ENCODE measurements around the gene MAPK13.

Gene MAPK13

GRCh38 chr6:36099869-36100483 is 30.3 kb upstream of the MAPK13 start:
- H3K9me3 ChIP-seq (ENCODE audit: control insufficient read depth, low read depth, low read length) = no peaks in the 10 kb centered on the region
- H3K27me3 ChIP-seq (ENCODE audit: control insufficient read depth, insufficient read depth, low read length) = no peaks in the 10 kb centered on the region
- H3K36me3 ChIP-seq (ENCODE audit: control insufficient read depth, low read depth, low read length) = peaks cover 10% of the 10 kb centered on the region
- H3K4me1 ChIP-seq (ENCODE audit: control insufficient read depth, low read depth, low read length) = peaks cover 9% of the 10 kb centered on the region
- H3K27ac ChIP-seq (ENCODE audit: low read length) = no peak overlapping the region
- no peak overlapping the region for H3K4me3 ChIP-seq (ENCODE audit: low read length)
- H3K9ac ChIP-seq (ENCODE audit: low read length) = no peak overlapping the region

GRCh38 chr6:36101691-36102090 is 28.6 kb upstream of the MAPK13 start:
- H3K4me1 ChIP-seq (ENCODE audit: control insufficient read depth, low read depth, low read length) = peaks cover 8% of the 10 kb centered on the region
- no peaks in the 10 kb centered on the region for H3K27me3 ChIP-seq (ENCODE audit: control insufficient read depth, insufficient read depth, low read length)
- no peak overlapping the region for H3K27ac ChIP-seq (ENCODE audit: low read length)
- no peaks in the 10 kb centered on the region for H3K9me3 ChIP-seq (ENCODE audit: control insufficient read depth, low read depth, low read length)
- no peak overlapping the region for H3K4me3 ChIP-seq (ENCODE audit: low read length)
- peaks cover 10% of the 10 kb centered on the region for H3K36me3 ChIP-seq (ENCODE audit: control insufficient read depth, low read depth, low read length)
- H3K9ac ChIP-seq (ENCODE audit: low read length) = no peak overlapping the region

GRCh38 chr6:36102853-36103252 is 27.5 kb upstream of the MAPK13 start:
- no peak overlapping the region for H3K27ac ChIP-seq (ENCODE audit: low read length)
- H3K9ac ChIP-seq (ENCODE audit: low read length) = no peak overlapping the region
- H3K4me1 ChIP-seq (ENCODE audit: control insufficient read depth, low read depth, low read length) = peaks cover 8% of the 10 kb centered on the region
- H3K36me3 ChIP-seq (ENCODE audit: control insufficient read depth, low read depth, low read length) = peaks cover 13% of the 10 kb centered on the region
- no peak overlapping the region for H3K4me3 ChIP-seq (ENCODE audit: low read length)
- no peaks in the 10 kb centered on the region for H3K27me3 ChIP-seq (ENCODE audit: control insufficient read depth, insufficient read depth, low read length)
- no peaks in the 10 kb centered on the region for H3K9me3 ChIP-seq (ENCODE audit: control insufficient read depth, low read depth, low read length)

- peaks cover 26% of the 10 kb centered on the region for H3K36me3 ChIP-seq (ENCODE audit: control insufficient read depth, low read depth, low read length)
- H3K27ac ChIP-seq (ENCODE audit: low read length) = no peak overlapping the region
- no peaks in the 10 kb centered on the region for H3K4me1 ChIP-seq (ENCODE audit: control insufficient read depth, low read depth, low read length)
- H3K4me3 ChIP-seq (ENCODE audit: low read length) = no peak overlapping the region
- no peak overlapping the region for H3K9ac ChIP-seq (ENCODE audit: low read length)
- H3K9me3 ChIP-seq (ENCODE audit: control insufficient read depth, low read depth, low read length) = no peaks in the 10 kb centered on the region
- H3K27me3 ChIP-seq (ENCODE audit: control insufficient read depth, insufficient read depth, low read length) = no peaks in the 10 kb centered on the region
Observed at GRCh38 chr6:36104836-36105235, 25.5 kb upstream of the MAPK13 start.

GRCh38 chr6:36109092-36109491 is 21.2 kb upstream of the MAPK13 start:
- no peaks in the 10 kb centered on the region for H3K4me1 ChIP-seq (ENCODE audit: control insufficient read depth, low read depth, low read length)
- peaks cover 22% of the 10 kb centered on the region for H3K36me3 ChIP-seq (ENCODE audit: control insufficient read depth, low read depth, low read length)
- H3K27ac ChIP-seq (ENCODE audit: low read length) = no peak overlapping the region
- no peak overlapping the region for H3K4me3 ChIP-seq (ENCODE audit: low read length)
- no peak overlapping the region for H3K9ac ChIP-seq (ENCODE audit: low read length)
- H3K27me3 ChIP-seq (ENCODE audit: control insufficient read depth, insufficient read depth, low read length) = no peaks in the 10 kb centered on the region
- no peaks in the 10 kb centered on the region for H3K9me3 ChIP-seq (ENCODE audit: control insufficient read depth, low read depth, low read length)

GRCh38 chr6:36110050-36110449 is 20.3 kb upstream of the MAPK13 start:
- no peaks in the 10 kb centered on the region for H3K27me3 ChIP-seq (ENCODE audit: control insufficient read depth, insufficient read depth, low read length)
- no peaks in the 10 kb centered on the region for H3K9me3 ChIP-seq (ENCODE audit: control insufficient read depth, low read depth, low read length)
- H3K4me1 ChIP-seq (ENCODE audit: control insufficient read depth, low read depth, low read length) = no peaks in the 10 kb centered on the region
- H3K36me3 ChIP-seq (ENCODE audit: control insufficient read depth, low read depth, low read length) = peaks cover 22% of the 10 kb centered on the region
- H3K27ac ChIP-seq (ENCODE audit: low read length) = no peak overlapping the region
- no peak overlapping the region for H3K9ac ChIP-seq (ENCODE audit: low read length)
- H3K4me3 ChIP-seq (ENCODE audit: low read length) = no peak overlapping the region

- Histone ChIP-seq H3K27ac (ENCODE audit: low read length) (no peak overlapping the region), H3K4me3 (ENCODE audit: low read length) (no peak overlapping the region), H3K36me3 (ENCODE audit: control insufficient read depth, low read depth, low read length) (peaks cover 22% of the 10 kb centered on the region), H3K9ac (ENCODE audit: low read length) (no peak overlapping the region), H3K9me3 (ENCODE audit: control insufficient read depth, low read depth, low read length) (no peaks in the 10 kb centered on the region), H3K27me3 (ENCODE audit: control insufficient read depth, insufficient read depth, low read length) (no peaks in the 10 kb centered on the region), H3K4me1 (ENCODE audit: control insufficient read depth, low read depth, low read length) (no peaks in the 10 kb centered on the region)
Observed at GRCh38 chr6:36110863-36111262, 19.4 kb upstream of the MAPK13 start.

GRCh38 chr6:36111526-36111925 is 18.8 kb upstream of the MAPK13 start:
- no peak overlapping the region for H3K4me3 ChIP-seq (ENCODE audit: low read length)
- peaks cover 4% of the 10 kb centered on the region for H3K4me1 ChIP-seq (ENCODE audit: control insufficient read depth, low read depth, low read length)
- H3K36me3 ChIP-seq (ENCODE audit: control insufficient read depth, low read depth, low read length) = peaks cover 22% of the 10 kb centered on the region
- H3K9ac ChIP-seq (ENCODE audit: low read length) = no peak overlapping the region
- no peaks in the 10 kb centered on the region for H3K27me3 ChIP-seq (ENCODE audit: control insufficient read depth, insufficient read depth, low read length)
- no peaks in the 10 kb centered on the region for H3K9me3 ChIP-seq (ENCODE audit: control insufficient read depth, low read depth, low read length)
- H3K27ac ChIP-seq (ENCODE audit: low read length) = no peak overlapping the region

GRCh38 chr6:36113049-36113448 is 17.3 kb upstream of the MAPK13 start:
- H3K36me3 ChIP-seq (ENCODE audit: control insufficient read depth, low read depth, low read length) = peaks cover 15% of the 10 kb centered on the region
- H3K4me1 ChIP-seq (ENCODE audit: control insufficient read depth, low read depth, low read length) = peaks cover 4% of the 10 kb centered on the region
- H3K27me3 ChIP-seq (ENCODE audit: control insufficient read depth, insufficient read depth, low read length) = no peaks in the 10 kb centered on the region
- no peak overlapping the region for H3K9ac ChIP-seq (ENCODE audit: low read length)
- H3K9me3 ChIP-seq (ENCODE audit: control insufficient read depth, low read depth, low read length) = no peaks in the 10 kb centered on the region
- no peak overlapping the region for H3K4me3 ChIP-seq (ENCODE audit: low read length)
- H3K27ac ChIP-seq (ENCODE audit: low read length) = no peak overlapping the region

- no peak overlapping the region for H3K27ac ChIP-seq (ENCODE audit: low read length)
- peaks cover 4% of the 10 kb centered on the region for H3K4me1 ChIP-seq (ENCODE audit: control insufficient read depth, low read depth, low read length)
- H3K36me3 ChIP-seq (ENCODE audit: control insufficient read depth, low read depth, low read length) = peaks cover 11% of the 10 kb centered on the region
- no peaks in the 10 kb centered on the region for H3K9me3 ChIP-seq (ENCODE audit: control insufficient read depth, low read depth, low read length)
- H3K4me3 ChIP-seq (ENCODE audit: low read length) = no peak overlapping the region
- H3K27me3 ChIP-seq (ENCODE audit: control insufficient read depth, insufficient read depth, low read length) = no peaks in the 10 kb centered on the region
- no peak overlapping the region for H3K9ac ChIP-seq (ENCODE audit: low read length)
Observed at GRCh38 chr6:36113703-36114102, 16.6 kb upstream of the MAPK13 start.

- H3K27me3 ChIP-seq (ENCODE audit: control insufficient read depth, insufficient read depth, low read length) = no peaks in the 10 kb centered on the region
- H3K9me3 ChIP-seq (ENCODE audit: control insufficient read depth, low read depth, low read length) = no peaks in the 10 kb centered on the region
- H3K36me3 ChIP-seq (ENCODE audit: control insufficient read depth, low read depth, low read length) = peaks cover 4% of the 10 kb centered on the region
- H3K27ac ChIP-seq (ENCODE audit: low read length) = no peak overlapping the region
- no peak overlapping the region for H3K9ac ChIP-seq (ENCODE audit: low read length)
- H3K4me1 ChIP-seq (ENCODE audit: control insufficient read depth, low read depth, low read length) = peaks cover 4% of the 10 kb centered on the region
- H3K4me3 ChIP-seq (ENCODE audit: low read length) = no peak overlapping the region
Observed at GRCh38 chr6:36114798-36115408, 15.4 kb upstream of the MAPK13 start.

GRCh38 chr6:36115412-36115811 is 14.9 kb upstream of the MAPK13 start:
- Histone ChIP-seq H3K9ac (ENCODE audit: low read length) (no peak overlapping the region), H3K9me3 (ENCODE audit: control insufficient read depth, low read depth, low read length) (no peaks in the 10 kb centered on the region), H3K27ac (ENCODE audit: low read length) (no peak overlapping the region), H3K36me3 (ENCODE audit: control insufficient read depth, low read depth, low read length) (peaks cover under 1% of the 10 kb centered on the region), H3K4me3 (ENCODE audit: low read length) (no peak overlapping the region), H3K4me1 (ENCODE audit: control insufficient read depth, low read depth, low read length) (peaks cover 4% of the 10 kb centered on the region), H3K27me3 (ENCODE audit: control insufficient read depth, insufficient read depth, low read length) (no peaks in the 10 kb centered on the region)
